SHP77 (cell line): Measurements from ENCODE around the gene ATRN.
A peak's percentile ranks its signal among the peaks of the same experiment; 100 is the strongest.
"Not testable (repeated sequence)": the region's sequence is repeated elsewhere in the genome, so short reads cannot be mapped to it uniquely, and the experiment has no call there.

Experiments
- DNase-seq, 2 experiments: peaks; one replicate each; lab custom pipeline; 2025; lab: John Stamatoyannopoulos, UW

ATRN gene

GRCh38 chr20:3563548-3564177 lies 92.8 kb downstream of the ATRN start:
- DNase-seq: peak; percentile 48 to 58

GRCh38 chr20:3565851-3566250 lies 95.0 kb downstream of the ATRN start:
- DNase-seq: no peak

GRCh38 chr20:3572151-3572550 lies 101.3 kb downstream of the ATRN start:
- no peak for DNase-seq

- no peak for DNase-seq
These were observed 105.5 kb downstream of the ATRN start for GRCh38 chr20:3576363-3576762.

- no peak for DNase-seq
These were observed 106.5 kb downstream of the ATRN start for GRCh38 chr20:3577366-3577765.

GRCh38 chr20:3580412-3580811 lies 109.6 kb downstream of the ATRN start:
- no peak for DNase-seq

- no peak for DNase-seq
These were observed 112.9 kb downstream of the ATRN start for GRCh38 chr20:3583765-3584164.

- no peak for DNase-seq
These were observed 115.3 kb downstream of the ATRN start for GRCh38 chr20:3586093-3586492.

- DNase-seq: peak in 1 of 2 experiments; percentile 5
These were observed 119.3 kb downstream of the ATRN start for GRCh38 chr20:3590164-3590563.

- DNase-seq: no peak
These were observed 122.1 kb downstream of the ATRN start for GRCh38 chr20:3592931-3593330.

- peak; percentile 39 to 43 for DNase-seq
These were observed 124.7 kb downstream of the ATRN start for GRCh38 chr20:3595541-3595940.

GRCh38 chr20:3603108-3603507 lies 132.3 kb downstream of the ATRN start:
- DNase-seq: no peak

GRCh38 chr20:3605386-3605886 lies 134.6 kb downstream of the ATRN start:
- DNase-seq: not testable (repeated sequence)

GRCh38 chr20:3606021-3606420 lies 135.2 kb downstream of the ATRN start:
- no peak for DNase-seq

GRCh38 chr20:3611901-3612300 lies 141.1 kb downstream of the ATRN start:
- DNase-seq: no peak

- no peak for DNase-seq
These were observed 142.2 kb downstream of the ATRN start for GRCh38 chr20:3612795-3613572.

- no peak for DNase-seq
These were observed 143.1 kb downstream of the ATRN start for GRCh38 chr20:3613821-3614440.

GRCh38 chr20:3614466-3614865 lies 143.6 kb downstream of the ATRN start:
- DNase-seq: no peak

GRCh38 chr20:3615171-3615840 lies 144.5 kb downstream of the ATRN start:
- not testable (repeated sequence) for DNase-seq

- no peak for DNase-seq
These were observed 145.4 kb downstream of the ATRN start for GRCh38 chr20:3616250-3616649.

GRCh38 chr20:3621111-3621510 lies 150.3 kb downstream of the ATRN start:
- DNase-seq: no peak

GRCh38 chr20:3622406-3622805 lies 151.6 kb downstream of the ATRN start:
- DNase-seq: no peak
